Uterus (tissue), 2 donors: ENCODE data around the gene UBE2K.

ENCODE experiments used
- POLR2A ChIP-seq, 2 donors: fragments of 450-650 bp; IDR thresholded peaks; one replicate each; pipeline ENCODE4 v1.6.1; 2016; ENCODE audit warnings: antibody characterized with exemption in 2 of 2, mild to moderate bottlenecking in 1 of 2, moderate library complexity in 1 of 2
- TF ChIP-seq, protein P1 (sequence below), 4 experiments: fragments of 200-600 bp in 2 of 4; fragments of 450-650 bp in 2 of 4; sonication (generic) in 2 of 4; IDR thresholded peaks; one replicate each; pipeline ENCODE4 v1.5.1; 2016 to 2019; ENCODE audit warnings: antibody characterized with exemption in 4 of 4, mild to moderate bottlenecking in 2 of 4, moderate library complexity in 1 of 4

- no peak for TF ChIP-seq POLR2A (IDR thresholded peaks at IDR 0.05)
- TF ChIP-seq, protein P1, sequence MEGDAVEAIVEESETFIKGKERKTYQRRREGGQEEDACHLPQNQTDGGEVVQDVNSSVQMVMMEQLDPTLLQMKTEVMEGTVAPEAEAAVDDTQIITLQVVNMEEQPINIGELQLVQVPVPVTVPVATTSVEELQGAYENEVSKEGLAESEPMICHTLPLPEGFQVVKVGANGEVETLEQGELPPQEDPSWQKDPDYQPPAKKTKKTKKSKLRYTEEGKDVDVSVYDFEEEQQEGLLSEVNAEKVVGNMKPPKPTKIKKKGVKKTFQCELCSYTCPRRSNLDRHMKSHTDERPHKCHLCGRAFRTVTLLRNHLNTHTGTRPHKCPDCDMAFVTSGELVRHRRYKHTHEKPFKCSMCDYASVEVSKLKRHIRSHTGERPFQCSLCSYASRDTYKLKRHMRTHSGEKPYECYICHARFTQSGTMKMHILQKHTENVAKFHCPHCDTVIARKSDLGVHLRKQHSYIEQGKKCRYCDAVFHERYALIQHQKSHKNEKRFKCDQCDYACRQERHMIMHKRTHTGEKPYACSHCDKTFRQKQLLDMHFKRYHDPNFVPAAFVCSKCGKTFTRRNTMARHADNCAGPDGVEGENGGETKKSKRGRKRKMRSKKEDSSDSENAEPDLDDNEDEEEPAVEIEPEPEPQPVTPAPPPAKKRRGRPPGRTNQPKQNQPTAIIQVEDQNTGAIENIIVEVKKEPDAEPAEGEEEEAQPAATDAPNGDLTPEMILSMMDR (IDR thresholded peaks at IDR 0.05): no peak
Measured at GRCh38 chr4:39699687-39700409, 1.9 kb downstream of the UBE2K start.
